ENCODE measurements around the gene GOSR2. TPM values are rescaled to one million over a fixed set of nuclear protein-coding genes. Genes with fewer than 3 reads are reported as not detected.

Gene GOSR2
- total and polyA plus RNA-seq, 2 of the 13 experiments (the other 11 are each of a cell fraction or from before 2014, with no cell fraction given) = 61.5 to 63.9 TPM

GRCh38 chr17:46942441-46943217 lies 19.7 kb downstream of the GOSR2 start (continued):
- TF ChIP-seq CEBPB (IDR thresholded peaks at IDR 0.05; ENCODE audit: borderline replicate concordance, low read depth, low read length) (peak; percentile 70), PITX1 (CRISPR knock-in tag; IDR thresholded peaks at IDR 0.05) (no peak), THAP8 (CRISPR knock-in tag; IDR thresholded peaks at IDR 0.05; ENCODE audit: borderline replicate concordance) (no peak), ZNF747 (CRISPR knock-in tag; IDR thresholded peaks at IDR 0.05; ENCODE audit: borderline replicate concordance) (peak; percentile 55; the same call in 1 of the 2 replicates), THYN1 (CRISPR knock-in tag; IDR thresholded peaks at IDR 0.05; ENCODE audit: borderline replicate concordance, low read depth) (no peak), MTERF4 (CRISPR knock-in tag; IDR thresholded peaks at IDR 0.05) (no peak), MXD4 (CRISPR knock-in tag; IDR thresholded peaks at IDR 0.05) (no peak), MAZ (IDR thresholded peaks at IDR 0.05; ENCODE audit: borderline replicate concordance, low read depth, low read length) (0 out of 2 replicates have a peak, but pooled peaks have one; percentile 22), MAZ (CRISPR knock-in tag; IDR thresholded peaks at IDR 0.05; ENCODE audit: low read depth) (0 out of 2 replicates have a peak, but pooled peaks have one; percentile 46), THAP7 (CRISPR knock-in tag; IDR thresholded peaks at IDR 0.05) (no peak), TEAD2 (CRISPR knock-in tag; IDR thresholded peaks at IDR 0.05) (no peak), MTA1 (CRISPR knock-in tag; IDR thresholded peaks at IDR 0.05; ENCODE audit: borderline replicate concordance) (no peak), TEAD3 (CRISPR knock-in tag; optimal IDR thresholded peaks at IDR 0.05; ENCODE audit: borderline replicate concordance) (peak; percentile 72), ZBTB25 (CRISPR knock-in tag; IDR thresholded peaks at IDR 0.05) (no peak), ZNF710 (CRISPR knock-in tag; IDR thresholded peaks at IDR 0.05; ENCODE audit: borderline replicate concordance) (0 out of 2 replicates have a peak, but pooled peaks have one; percentile 30), ZNF558 (CRISPR knock-in tag; IDR thresholded peaks at IDR 0.05; ENCODE audit: borderline replicate concordance) (no peak), SOX13 (IDR thresholded peaks at IDR 0.05) (no peak), SOX13 (CRISPR knock-in tag; conservative IDR thresholded peaks at IDR 0.05 in 1 of 2, IDR thresholded peaks at IDR 0.05 in 1 of 2) (peak in 1 of 2 experiments; percentile 27; a peak in 1 of 4 replicates), ARID2 (CRISPR knock-in tag; IDR thresholded peaks at IDR 0.05; ENCODE audit: borderline replicate concordance) (no peak)

All from HepG2 (cell line).